ENCODE data around the gene NR3C2. TPM values are rescaled to one million over a fixed set of nuclear protein-coding genes. Genes with fewer than 3 reads are reported as not detected.

The NR3C2 gene
- total and polyA plus RNA-seq, 2 of the 4 experiments (the other 2 are of a cell fraction): 1.1 to 2.3 TPM

GRCh38 chr4:148273501-148273986 is 168.7 kb downstream of the NR3C2 start:
- in situ Hi-C loops (cut with MboI; ENCODE audit: low sequenced_read_pairs) (no loop called here), dilution Hi-C loops (cut with HindIII; ENCODE audit: low sequenced_read_pairs, unreplicated experiment) (no loop called here), intact Hi-C loops (cut with micrococcal nuclease) (no loop called here)
- ChIA-PET CTCF (no interaction called here), POLR2A (ENCODE audit: unreplicated experiment) (no interaction called here)
- Histone ChIP-seq H3K9me1 (ENCODE audit: insufficient read depth, low read length) (no peaks in the 10 kb centered on the region), H3K23ac (ENCODE audit: low read depth, low read length) (no peak overlapping the region), H4K5ac (ENCODE audit: low read depth, low read length) (no peak overlapping the region), H3K36me3 (ENCODE audit: control insufficient read depth, insufficient read depth, low read length) (no peaks in the 10 kb centered on the region), H3K4me3 (ENCODE audit: insufficient read depth, low read depth, low read length) (no peak overlapping the region), H3K79me1 (ENCODE audit: low read depth in 1 of 2, low read length in 2 of 2) (no peaks in the 10 kb centered on the region), H3K14ac (replicated peaks; ENCODE audit: low read depth, low read length) (no peak overlapping the region), H3K4ac (ENCODE audit: low read depth, low read length) (no peak overlapping the region), H3K27me3 (ENCODE audit: control insufficient read depth, insufficient read depth, low read length) (no peaks in the 10 kb centered on the region), H4K91ac (ENCODE audit: insufficient read depth, low read depth, low read length) (no peak overlapping the region), H4K20me1 (ENCODE audit: insufficient read depth, low read length) (no peaks in the 10 kb centered on the region), H3K9ac (ENCODE audit: low read depth, low read length) (no peak overlapping the region), H3K9me3 (ENCODE audit: control insufficient read depth, insufficient read depth, low read length) (no peaks in the 10 kb centered on the region), H2BK20ac (ENCODE audit: low read depth, low read length) (no peak overlapping the region), H2BK5ac (ENCODE audit: low read depth, low read length, poor library complexity, severe bottlenecking) (no peak overlapping the region), H3K56ac (ENCODE audit: extremely low read depth, insufficient read depth, low read length) (no peak overlapping the region), H2BK15ac (ENCODE audit: low read depth, low read length) (no peak overlapping the region), H4K8ac (ENCODE audit: low read depth in 2 of 2, low read length in 2 of 2) (no peak overlapping the region), H2BK120ac (ENCODE audit: low read depth, low read length) (no peak overlapping the region), H3K18ac (ENCODE audit: low read depth, low read length) (no peak overlapping the region), H3K27ac (ENCODE audit: insufficient read depth, low read length) (no peak overlapping the region), H2AK5ac (ENCODE audit: low read depth, low read length) (no peak overlapping the region), H3K4me1 (ENCODE audit: control insufficient read depth, insufficient read depth, low read length) (no peaks in the 10 kb centered on the region), H2AK9ac (replicated peaks; ENCODE audit: low read depth, low read length, poor library complexity) (no peak overlapping the region), H2AFZ (replicated peaks; ENCODE audit: low read length, poor library complexity) (no peak overlapping the region), H3K4me2 (ENCODE audit: low read depth, low read length) (no peak overlapping the region)
- BruUV-seq (replicated peaks): no TSS peak
- TF ChIP-seq MAFK (IDR thresholded peaks at IDR 0.05; ENCODE audit: low read depth, low read length) (no peak), RCOR1 (IDR thresholded peaks at IDR 0.05; ENCODE audit: insufficient replicate concordance, low read length) (no peak), MXI1 (IDR thresholded peaks at IDR 0.05; ENCODE audit: borderline replicate concordance, low read depth, low read length) (no peak), FOS (IDR thresholded peaks at IDR 0.05; ENCODE audit: low read depth, low read length) (no peak), ELK1 (IDR thresholded peaks at IDR 0.05; ENCODE audit: borderline replicate concordance, low read depth, low read length) (no peak), SMC3 (IDR thresholded peaks at IDR 0.05; ENCODE audit: low read depth, low read length) (no peak), RAD21 (IDR thresholded peaks at IDR 0.05; ENCODE audit: low read length) (no peak), POLR2A (IDR thresholded peaks at IDR 0.05; ENCODE audit: low read depth, low read length) (no peak), CTCF (conservative IDR thresholded peaks at IDR 0.05; ENCODE audit: low read depth, low read length) (no peak), MAZ (IDR thresholded peaks at IDR 0.05; ENCODE audit: borderline replicate concordance, low read depth, low read length) (no peak), USF2 (IDR thresholded peaks at IDR 0.05; ENCODE audit: low read depth, low read length) (no peak), CEBPB (IDR thresholded peaks at IDR 0.05; ENCODE audit: low read depth, low read length) (no peak), RFX5 (IDR thresholded peaks at IDR 0.05; ENCODE audit: low read depth, low read length) (no peak), BHLHE40 (IDR thresholded peaks at IDR 0.05; ENCODE audit: low read depth, low read length) (no peak), NFE2L2 (IDR thresholded peaks at IDR 0.05; ENCODE audit: low read depth, low read length) (no peak), CHD1 (IDR thresholded peaks at IDR 0.05; ENCODE audit: low read depth, low read length) (no peak)
- WGBS, 2 experiments (ENCODE audit: extremely low coverage in 2 of 2, insufficient read length in 1 of 2): 48% methylated on average over 3 of the region's 3 CpGs; no CpG with 5 or more reads in 1 of the 2 experiments
- DNase-seq (no peak), ATAC-seq (ENCODE audit: low read depth) (no peak)

All from IMR-90 (cell line).